A172 (cell line): ENCODE results near the gene TNRC6B. TPM values are rescaled to one million over a fixed set of nuclear protein-coding genes. Genes with fewer than 3 reads are reported as not detected.
"Not testable (repeated sequence)": the region's sequence is repeated elsewhere in the genome, so short reads cannot be mapped to it uniquely, and the experiment has no call there.

Experiments
- DNase-seq: peaks from one replicate; pipeline ENCODE4 v3.0.0-alpha.2; 2015; ENCODE audit warnings: low spot score
- total RNA-seq: library from RNA; depleted of rRNA; stranded (reverse); fragments of >200 nt; shearing (Covaris generic); gene quantifications from 2 replicates; pipeline ENCODE4 v1.2.3, GENCODE V29; 2014; rRNA removed

TNRC6B gene
- total RNA-seq, 1 experiment from 2014 or later, result 13.8 TPM

DNA sequence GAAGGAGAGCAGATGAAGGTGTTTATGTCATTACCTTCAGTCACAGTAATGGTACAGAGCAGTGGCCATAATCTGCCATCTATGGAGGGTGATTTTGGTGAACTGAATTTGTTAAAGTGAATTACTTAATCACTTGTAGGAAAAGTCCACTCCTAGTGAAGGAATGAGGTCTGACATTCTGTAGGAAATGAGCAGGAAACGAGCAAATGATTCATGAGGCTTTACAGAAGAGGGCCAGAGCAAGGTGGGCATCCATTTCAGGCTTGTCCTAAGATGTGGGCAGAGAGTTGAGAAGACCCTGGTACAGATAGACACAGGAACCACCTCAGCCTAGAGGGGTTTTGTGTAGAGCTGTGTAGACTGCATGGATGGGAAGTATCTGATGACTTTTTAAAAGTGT is 186.7 kb downstream of the TNRC6B start:
- no peak for DNase-seq

DNA sequence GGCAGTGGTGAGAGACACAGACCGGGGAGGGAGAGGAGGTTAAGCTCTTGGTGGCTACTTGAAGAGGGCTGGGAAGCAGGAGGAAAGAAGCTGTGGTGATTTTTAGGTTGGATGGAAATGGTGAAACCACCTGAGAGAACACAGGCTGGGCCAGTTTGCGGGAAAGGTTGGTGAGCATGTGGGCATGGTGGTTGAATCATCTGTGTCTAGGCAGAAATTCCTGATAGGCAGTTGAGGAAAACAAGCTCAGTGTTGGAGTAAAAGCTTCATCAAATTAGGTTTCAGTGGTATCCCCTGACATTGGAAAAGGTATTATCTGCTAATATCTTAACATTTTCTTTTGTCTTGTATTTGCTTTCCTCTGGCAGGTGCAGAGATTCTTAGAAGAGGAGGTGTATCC is 188.3 kb downstream of the TNRC6B start:
- DNase-seq, result no peak

DNA sequence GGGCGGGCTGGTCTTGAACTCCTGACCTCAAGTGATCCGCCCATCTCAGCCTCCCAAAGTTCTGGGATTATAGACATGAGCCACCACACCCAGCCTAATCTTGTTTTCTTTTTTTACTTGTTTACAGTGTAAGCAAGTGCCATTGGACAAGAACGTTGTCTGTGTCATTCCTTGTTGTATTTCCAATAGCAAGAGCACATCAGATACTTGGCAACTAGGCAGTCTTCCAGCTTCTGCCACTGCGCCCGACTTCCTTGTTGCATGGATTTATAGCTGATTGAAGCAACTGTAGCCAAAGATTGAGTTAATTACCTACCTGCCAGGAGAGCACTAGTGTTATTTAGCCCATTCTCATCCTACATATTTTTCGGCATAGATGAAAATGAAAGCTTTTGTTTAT is 189.6 kb downstream of the TNRC6B start:
- DNase-seq, result no peak

DNA sequence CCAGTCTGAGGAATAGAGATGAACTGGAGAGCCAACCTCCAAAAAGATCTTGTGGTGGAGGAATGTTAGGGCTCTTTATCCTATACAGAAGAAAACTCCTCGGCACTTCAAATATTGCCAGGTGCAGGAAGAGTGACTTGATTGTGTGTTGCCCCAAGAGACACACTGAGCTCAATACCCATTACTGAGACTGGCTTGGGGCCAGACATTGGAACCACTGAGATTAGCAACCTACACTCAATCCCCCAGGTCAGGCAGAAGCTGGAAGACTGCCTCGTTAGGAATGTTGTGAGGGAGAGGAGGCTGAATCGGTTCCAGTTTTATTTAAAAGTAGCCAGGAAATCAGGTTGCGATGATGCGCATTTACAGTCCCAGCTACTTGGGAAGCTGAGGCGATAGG is 190.3 kb downstream of the TNRC6B start:
- no peak for DNase-seq

- DNase-seq, result no peak
Observed at GRCh38 chr22:40368836-40369235, 191.1 kb downstream of the TNRC6B start.

- DNase-seq, result no peak
Observed at GRCh38 chr22:40374567-40374966, 196.8 kb downstream of the TNRC6B start.

- no peak for DNase-seq
Observed at GRCh38 chr22:40376149-40376548, 198.4 kb downstream of the TNRC6B start.

DNA sequence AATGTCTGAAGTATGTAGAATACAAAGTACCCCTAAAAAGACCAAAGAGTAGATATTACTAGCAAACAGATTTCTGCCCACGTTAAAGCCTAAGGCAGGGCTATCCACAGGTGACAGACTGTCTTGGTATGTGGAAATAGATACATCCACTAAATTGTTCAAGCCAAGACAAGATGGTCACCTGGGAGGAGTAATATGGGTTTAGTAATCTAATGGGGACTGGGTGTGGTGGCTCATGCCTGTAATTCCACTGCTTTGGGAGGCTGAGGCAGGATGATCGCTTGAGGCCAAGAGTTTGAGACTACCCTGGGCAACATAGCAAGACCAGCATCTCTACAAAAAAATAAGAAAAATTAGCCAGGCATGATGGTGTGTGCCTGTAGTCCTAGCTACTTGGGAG is 200.2 kb downstream of the TNRC6B start:
- no peak for DNase-seq

DNA sequence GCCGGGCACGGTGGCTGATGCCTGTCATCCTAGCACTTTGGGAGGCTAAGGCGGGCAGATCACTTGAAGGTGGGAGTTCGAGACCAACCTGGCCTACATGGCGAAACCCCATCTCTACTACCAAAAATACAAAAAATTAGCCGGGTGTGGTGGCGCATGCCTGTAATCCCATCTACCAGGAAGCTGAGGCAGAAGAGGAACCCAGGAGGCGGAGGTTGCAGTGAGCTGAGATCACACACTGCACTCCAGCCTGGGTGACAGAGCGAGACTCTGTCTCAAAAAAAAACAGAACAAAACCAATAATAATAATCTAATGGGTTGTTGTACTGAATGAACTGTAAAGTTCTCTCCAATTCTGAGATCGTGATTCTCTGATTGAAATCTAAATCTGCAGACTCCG is 200.7 kb downstream of the TNRC6B start:
- not testable (repeated sequence) for DNase-seq

DNA sequence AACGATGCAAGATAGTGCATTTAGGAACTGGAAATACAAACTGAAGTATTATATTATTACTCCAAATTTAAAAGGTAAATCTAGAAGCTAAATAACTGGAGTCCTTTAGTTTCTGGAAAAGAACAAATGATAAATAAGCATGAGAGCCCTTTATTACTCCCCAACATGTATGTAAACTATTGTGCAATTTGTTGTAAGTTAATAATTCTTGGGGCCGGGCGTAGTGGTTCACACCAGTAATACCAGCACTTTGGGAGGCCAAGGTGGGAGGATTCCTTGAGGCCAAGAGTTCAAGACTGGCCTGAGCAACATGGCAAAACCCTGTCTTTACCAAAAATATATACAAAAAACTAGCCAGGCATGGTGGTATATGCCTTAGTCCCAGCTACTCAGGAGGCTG is 203.7 kb downstream of the TNRC6B start:
- no peak for DNase-seq

- DNase-seq, result peak; percentile 29
Observed at GRCh38 chr22:40383905-40384304, 206.2 kb downstream of the TNRC6B start.

DNA sequence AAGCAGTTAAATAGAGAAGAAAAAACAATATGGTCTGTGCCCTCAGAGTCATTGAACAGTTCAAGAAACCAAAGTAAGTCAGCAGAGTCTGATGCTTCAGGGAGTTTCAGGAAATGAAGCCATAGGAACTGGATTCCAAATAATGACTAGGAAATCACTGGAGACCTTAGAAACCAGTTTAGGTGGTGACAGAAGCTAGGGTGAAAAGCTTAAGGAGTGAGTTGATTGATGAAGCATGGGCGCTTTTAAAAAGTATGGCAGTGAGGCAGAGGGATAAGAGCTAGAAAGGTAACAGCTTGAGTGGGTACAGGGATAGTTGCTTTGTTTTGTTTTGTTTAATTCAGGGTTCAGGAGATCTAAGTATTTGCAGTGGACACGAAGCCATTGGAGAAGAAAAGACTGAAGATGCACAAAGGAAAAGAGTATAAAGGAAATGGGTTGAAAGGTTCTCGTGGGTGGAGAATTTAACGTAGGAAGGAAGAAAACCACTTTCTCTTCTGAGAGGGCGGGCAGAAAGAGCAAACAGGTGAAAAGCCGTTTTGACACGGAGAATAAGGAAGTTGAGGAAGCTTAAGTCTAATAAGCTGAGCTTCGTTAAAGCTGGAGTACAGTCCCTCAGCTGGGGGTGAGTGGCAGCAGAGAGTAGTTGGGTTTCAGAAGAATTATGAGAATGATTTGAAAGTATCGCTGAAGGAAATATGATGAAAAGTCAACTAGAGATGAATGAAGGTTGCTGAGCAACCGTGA is 207.5 kb downstream of the TNRC6B start:
- no peak for DNase-seq

Other genes starting within 250 kb of the TNRC6B start
- not detected in 2 replicates for gene TMA7B, start 217.5 kb upstream of the TNRC6B start, total RNA-seq
- not detected in 2 replicates for gene FAM83F, start 183.0 kb upstream of the TNRC6B start, total RNA-seq
- gene ADSL, start 168.6 kb downstream of the TNRC6B start, total RNA-seq, result 112 and 141 TPM in 2 replicates
- gene SGSM3, start 192.7 kb downstream of the TNRC6B start, total RNA-seq, result 23.7 and 25.3 TPM in 2 replicates